WTC11 (cell line): ENCODE measurements around the gene CLDN7. TPM values are rescaled to one million over a fixed set of nuclear protein-coding genes. Genes with fewer than 3 reads are reported as not detected.

Experiments used
- ATAC-seq: fragments of 200-7000 bp; cut with Tn5 transposase; 2 replicates; pipeline ENCODE4 v1.10.0; 2021; ENCODE audit warnings: mild to moderate bottlenecking, moderate library complexity
- CTCF ChIA-PET: fragments of 300-600 bp; sonication (Branson Sonifier 250); formaldehyde crosslinking; loops from one replicate; lab custom pipeline; 2021; ENCODE audit warnings: antibody characterized with exemption; lab: Charles Lee
- POLR2A ChIA-PET: fragments of 350-600 bp; sonication (Branson Sonifier 250); formaldehyde crosslinking; loops from one replicate; lab custom pipeline; 2021; ENCODE audit warnings: antibody characterized with exemption; lab: Charles Lee
- DNase-seq: peaks from one replicate; pipeline ENCODE4 v3.0.0; 2021; ENCODE audit warnings: low spot score
- H3K27ac Mint-ChIP-seq: 2 replicates; pipeline ENCODE4 v1.8.0; 2021; ENCODE audit warnings: mixed read lengths
- H3K27me3 Mint-ChIP-seq: 2 replicates; pipeline ENCODE4 v1.8.0; 2021; ENCODE audit warnings: low read depth, mild to moderate bottlenecking, moderate library complexity, mixed read lengths
- H3K36me3 Mint-ChIP-seq: 2 replicates; pipeline ENCODE4 v1.8.0; 2021; ENCODE audit warnings: mixed read lengths
- H3K4me1 Mint-ChIP-seq: 2 replicates; pipeline ENCODE4 v1.8.0; 2022; ENCODE audit warnings: mixed read lengths
- H3K4me3 Mint-ChIP-seq: 2 replicates; pipeline ENCODE4 v1.8.0; 2021; ENCODE audit warnings: mild to moderate bottlenecking, moderate library complexity, mixed read lengths
- H3K9me3 Mint-ChIP-seq: 2 replicates; pipeline ENCODE4 v1.8.0; 2021; ENCODE audit warnings: mixed read lengths
- ETV6 ChIP-seq: sonication (generic); formaldehyde crosslinking; IDR thresholded peaks from 2 replicates; pipeline ENCODE4 v1.8.1; 2022; ENCODE audit warnings: mild to moderate bottlenecking, missing genetic modification reagents
- JAZF1 ChIP-seq: fragments of 250-450 bp; sonication (Bioruptor Pico); IDR thresholded peaks from 2 replicates; pipeline ENCODE4 v1.9.0; 2021; ENCODE audit warnings: moderate library complexity, mild to moderate bottlenecking, inconsistent platforms
- NFYB ChIP-seq: sonication (generic); formaldehyde crosslinking; conservative IDR thresholded peaks from 2 replicates; pipeline ENCODE4 v1.8.0; 2022; ENCODE audit warnings: low read depth, missing genetic modification reagents
- NR2C2 ChIP-seq: sonication (generic); formaldehyde crosslinking; IDR thresholded peaks from 2 replicates; pipeline ENCODE4 v1.8.0; 2022; ENCODE audit warnings: mild to moderate bottlenecking, missing genetic modification reagents
- PRRX2 ChIP-seq: fragments of 250-450 bp; sonication (Bioruptor Pico); IDR thresholded peaks from 2 replicates; pipeline ENCODE4 v1.8.0; 2021; ENCODE audit warnings: mild to moderate bottlenecking
- SMAD3 ChIP-seq: sonication (generic); formaldehyde crosslinking; IDR thresholded peaks from 2 replicates; pipeline ENCODE4 v1.8.0; 2022; ENCODE audit warnings: missing genetic modification reagents, mild to moderate bottlenecking, borderline replicate concordance
- SOX15 ChIP-seq: fragments of 250-450 bp; sonication (Bioruptor Pico); IDR thresholded peaks from 2 replicates; pipeline ENCODE4 v1.9.0; 2021; ENCODE audit warnings: mild to moderate bottlenecking
- SP1 ChIP-seq: sonication (generic); formaldehyde crosslinking; conservative IDR thresholded peaks from 2 replicates; pipeline ENCODE4 v1.8.1; 2022; ENCODE audit warnings: missing genetic modification reagents
- TCF7 ChIP-seq: sonication (generic); formaldehyde crosslinking; IDR thresholded peaks from 2 replicates; pipeline ENCODE4 v1.8.0; 2022; ENCODE audit warnings: mild to moderate bottlenecking, low read depth, missing genetic modification reagents, moderate library complexity
- ZNF219 ChIP-seq: sonication (generic); formaldehyde crosslinking; IDR thresholded peaks from 2 replicates; pipeline ENCODE4 v1.8.0; 2023; ENCODE audit warnings: missing genetic modification reagents, mild to moderate bottlenecking, borderline replicate concordance
- microRNA-seq: library from miRNA; unstranded; fragments of <30 nt; microRNA quantifications from one replicate; pipeline ENCODE4 v1.2.0, GENCODE V29; 2022; ENCODE audit warnings: borderline number of aligned reads
- total RNA-seq: library from RNA; stranded (reverse); gene quantifications from 3 replicates; pipeline ENCODE4 v1.2.3, GENCODE V29; 2021
- TF ChIP-seq, protein P1 (sequence below): sonication (generic); formaldehyde crosslinking; IDR thresholded peaks from 2 replicates; pipeline ENCODE4 v1.8.1; 2023; ENCODE audit warnings: mild to moderate bottlenecking, missing genetic modification reagents, moderate library complexity
- TF ChIP-seq, protein P2 (sequence below): fragments of 200-600 bp; IDR thresholded peaks from 2 replicates; pipeline ENCODE4 v1.8.0; 2022; ENCODE audit warnings: antibody characterized with exemption
- TF ChIP-seq, protein P3 (sequence below): sonication (generic); formaldehyde crosslinking; IDR thresholded peaks from 2 replicates; pipeline ENCODE4 v1.8.0; 2023; ENCODE audit warnings: mild to moderate bottlenecking, missing genetic modification reagents
- TF ChIP-seq, protein P4 (sequence below): fragments of 250-450 bp; sonication (Bioruptor Pico); conservative IDR thresholded peaks from 2 replicates; pipeline ENCODE4 v1.9.0; 2021; ENCODE audit warnings: mild to moderate bottlenecking
- TF ChIP-seq, protein P5 (sequence below): fragments of 250-450 bp; sonication (Bioruptor Pico); IDR thresholded peaks from 2 replicates; pipeline ENCODE4 v1.9.0; 2021; ENCODE audit warnings: moderate library complexity, mild to moderate bottlenecking, inconsistent platforms, borderline replicate concordance

CLDN7 gene
- total RNA-seq, 1 experiment from 2014 or later, result 136 TPM

DNA sequence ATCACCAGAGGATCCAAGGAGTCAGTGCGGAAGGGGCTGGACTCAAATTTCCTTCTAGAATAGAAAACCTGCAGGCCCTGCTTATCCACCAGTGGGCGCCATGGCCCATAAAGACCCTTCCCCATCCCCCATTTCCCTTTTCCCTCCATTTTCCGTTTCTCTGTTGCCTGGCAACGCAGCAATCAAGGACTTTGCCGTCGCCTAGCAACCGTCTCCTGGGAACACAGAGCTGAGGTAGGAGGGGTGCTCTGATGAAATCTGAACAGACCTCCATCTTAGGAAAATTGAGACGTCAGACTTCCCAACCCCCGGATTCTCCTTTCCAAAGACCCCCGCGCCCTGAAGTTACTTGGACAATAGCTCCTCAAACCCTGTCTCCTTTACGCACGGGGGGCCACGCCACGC, 48.4 kb downstream of the CLDN7 start:
- Mint-ChIP-seq H3K4me1 (peaks cover 61% of the 10 kb centered on the region), H3K27ac (peak overlapping the region; percentile 93), H3K9me3 (no peaks in the 10 kb centered on the region), H3K27me3 (peaks cover 3% of the 10 kb centered on the region; the same call in 1 of the 2 replicates), H3K4me3 (peak overlapping the region; percentile 86), H3K36me3 (no peaks in the 10 kb centered on the region)
- TF ChIP-seq, protein P1, sequence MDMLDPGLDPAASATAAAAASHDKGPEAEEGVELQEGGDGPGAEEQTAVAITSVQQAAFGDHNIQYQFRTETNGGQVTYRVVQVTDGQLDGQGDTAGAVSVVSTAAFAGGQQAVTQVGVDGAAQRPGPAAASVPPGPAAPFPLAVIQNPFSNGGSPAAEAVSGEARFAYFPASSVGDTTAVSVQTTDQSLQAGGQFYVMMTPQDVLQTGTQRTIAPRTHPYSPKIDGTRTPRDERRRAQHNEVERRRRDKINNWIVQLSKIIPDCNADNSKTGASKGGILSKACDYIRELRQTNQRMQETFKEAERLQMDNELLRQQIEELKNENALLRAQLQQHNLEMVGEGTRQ (CRISPR knock-in tag), result no peak
- TF ChIP-seq SP1 (no peak), ETV6 (peak; percentile 68; the same call in 1 of the 2 replicates)
- TF ChIP-seq, protein P2, sequence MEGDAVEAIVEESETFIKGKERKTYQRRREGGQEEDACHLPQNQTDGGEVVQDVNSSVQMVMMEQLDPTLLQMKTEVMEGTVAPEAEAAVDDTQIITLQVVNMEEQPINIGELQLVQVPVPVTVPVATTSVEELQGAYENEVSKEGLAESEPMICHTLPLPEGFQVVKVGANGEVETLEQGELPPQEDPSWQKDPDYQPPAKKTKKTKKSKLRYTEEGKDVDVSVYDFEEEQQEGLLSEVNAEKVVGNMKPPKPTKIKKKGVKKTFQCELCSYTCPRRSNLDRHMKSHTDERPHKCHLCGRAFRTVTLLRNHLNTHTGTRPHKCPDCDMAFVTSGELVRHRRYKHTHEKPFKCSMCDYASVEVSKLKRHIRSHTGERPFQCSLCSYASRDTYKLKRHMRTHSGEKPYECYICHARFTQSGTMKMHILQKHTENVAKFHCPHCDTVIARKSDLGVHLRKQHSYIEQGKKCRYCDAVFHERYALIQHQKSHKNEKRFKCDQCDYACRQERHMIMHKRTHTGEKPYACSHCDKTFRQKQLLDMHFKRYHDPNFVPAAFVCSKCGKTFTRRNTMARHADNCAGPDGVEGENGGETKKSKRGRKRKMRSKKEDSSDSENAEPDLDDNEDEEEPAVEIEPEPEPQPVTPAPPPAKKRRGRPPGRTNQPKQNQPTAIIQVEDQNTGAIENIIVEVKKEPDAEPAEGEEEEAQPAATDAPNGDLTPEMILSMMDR, result peak; percentile 59
- TF ChIP-seq, protein P3, sequence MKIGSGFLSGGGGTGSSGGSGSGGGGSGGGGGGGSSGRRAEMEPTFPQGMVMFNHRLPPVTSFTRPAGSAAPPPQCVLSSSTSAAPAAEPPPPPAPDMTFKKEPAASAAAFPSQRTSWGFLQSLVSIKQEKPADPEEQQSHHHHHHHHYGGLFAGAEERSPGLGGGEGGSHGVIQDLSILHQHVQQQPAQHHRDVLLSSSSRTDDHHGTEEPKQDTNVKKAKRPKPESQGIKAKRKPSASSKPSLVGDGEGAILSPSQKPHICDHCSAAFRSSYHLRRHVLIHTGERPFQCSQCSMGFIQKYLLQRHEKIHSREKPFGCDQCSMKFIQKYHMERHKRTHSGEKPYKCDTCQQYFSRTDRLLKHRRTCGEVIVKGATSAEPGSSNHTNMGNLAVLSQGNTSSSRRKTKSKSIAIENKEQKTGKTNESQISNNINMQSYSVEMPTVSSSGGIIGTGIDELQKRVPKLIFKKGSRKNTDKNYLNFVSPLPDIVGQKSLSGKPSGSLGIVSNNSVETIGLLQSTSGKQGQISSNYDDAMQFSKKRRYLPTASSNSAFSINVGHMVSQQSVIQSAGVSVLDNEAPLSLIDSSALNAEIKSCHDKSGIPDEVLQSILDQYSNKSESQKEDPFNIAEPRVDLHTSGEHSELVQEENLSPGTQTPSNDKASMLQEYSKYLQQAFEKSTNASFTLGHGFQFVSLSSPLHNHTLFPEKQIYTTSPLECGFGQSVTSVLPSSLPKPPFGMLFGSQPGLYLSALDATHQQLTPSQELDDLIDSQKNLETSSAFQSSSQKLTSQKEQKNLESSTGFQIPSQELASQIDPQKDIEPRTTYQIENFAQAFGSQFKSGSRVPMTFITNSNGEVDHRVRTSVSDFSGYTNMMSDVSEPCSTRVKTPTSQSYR (CRISPR knock-in tag), result peak; percentile 96
- DNase-seq (peak; percentile 97), ATAC-seq (peak; percentile 4)
- ChIA-PET CTCF (interaction anchor here (0.6 to 2.9 kb wide), 44 partner anchors 8 to 644 kb away, joined by 3 to 17 read pairs (median 5); partner anchors contain the start of genes ACAP1, ASGR1, CYB5D1 and DVL2), POLR2A (interaction anchor here (1.0 to 1.1 kb wide), 3 partner anchors 13 to 92 kb away, joined by 3 to 6 read pairs (median 3); no protein-coding TSS in a partner anchor)

DNA sequence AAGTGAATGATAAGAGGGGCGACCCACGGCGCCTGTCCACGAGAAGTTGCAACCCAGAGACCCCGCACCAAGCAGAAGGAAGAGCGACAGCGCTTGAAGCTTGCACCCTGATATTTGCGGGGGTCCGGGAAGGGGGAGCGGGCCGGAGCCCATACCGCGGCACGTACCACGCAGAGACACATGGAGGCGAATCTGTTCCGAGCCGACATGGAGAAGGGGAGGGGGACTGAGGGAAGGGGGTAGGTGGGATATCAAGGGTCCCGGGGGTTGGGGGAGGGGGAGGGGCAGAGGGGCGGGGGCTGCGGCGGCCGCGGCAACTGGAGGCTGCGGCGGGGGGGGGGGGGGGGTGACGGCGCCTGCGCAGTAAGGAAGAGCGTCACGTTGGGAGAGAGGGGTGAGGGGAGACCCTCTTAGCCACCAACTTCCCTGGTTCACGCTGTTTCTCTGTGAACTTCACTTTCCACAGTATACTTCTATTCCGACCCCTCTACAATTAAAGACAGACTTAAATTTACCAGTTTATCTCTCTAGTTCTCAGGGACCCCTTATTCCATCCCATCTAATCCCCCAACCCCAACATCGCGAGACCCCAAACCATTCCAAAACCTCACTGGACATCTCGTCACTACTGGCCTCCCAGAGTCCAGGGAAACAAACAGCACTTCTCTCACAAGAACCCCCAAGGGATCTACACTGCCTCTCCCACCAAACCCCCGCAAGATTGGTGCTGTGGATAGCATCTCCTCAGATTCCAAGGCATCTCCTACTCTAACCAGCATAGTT, 50.6 kb downstream of the CLDN7 start:
- Mint-ChIP-seq H3K27me3 (no peaks in the 10 kb centered on the region), H3K27ac (peak overlapping the region; percentile 7; the same call in 1 of the 2 replicates), H3K9me3 (no peaks in the 10 kb centered on the region), H3K4me3 (peak overlapping the region; percentile 74), H3K4me1 (peaks cover 61% of the 10 kb centered on the region), H3K36me3 (no peaks in the 10 kb centered on the region)
- DNase-seq (no peak), ATAC-seq (no peak)
- CTCF ChIA-PET, result no interaction called here
- TF ChIP-seq, protein P4, sequence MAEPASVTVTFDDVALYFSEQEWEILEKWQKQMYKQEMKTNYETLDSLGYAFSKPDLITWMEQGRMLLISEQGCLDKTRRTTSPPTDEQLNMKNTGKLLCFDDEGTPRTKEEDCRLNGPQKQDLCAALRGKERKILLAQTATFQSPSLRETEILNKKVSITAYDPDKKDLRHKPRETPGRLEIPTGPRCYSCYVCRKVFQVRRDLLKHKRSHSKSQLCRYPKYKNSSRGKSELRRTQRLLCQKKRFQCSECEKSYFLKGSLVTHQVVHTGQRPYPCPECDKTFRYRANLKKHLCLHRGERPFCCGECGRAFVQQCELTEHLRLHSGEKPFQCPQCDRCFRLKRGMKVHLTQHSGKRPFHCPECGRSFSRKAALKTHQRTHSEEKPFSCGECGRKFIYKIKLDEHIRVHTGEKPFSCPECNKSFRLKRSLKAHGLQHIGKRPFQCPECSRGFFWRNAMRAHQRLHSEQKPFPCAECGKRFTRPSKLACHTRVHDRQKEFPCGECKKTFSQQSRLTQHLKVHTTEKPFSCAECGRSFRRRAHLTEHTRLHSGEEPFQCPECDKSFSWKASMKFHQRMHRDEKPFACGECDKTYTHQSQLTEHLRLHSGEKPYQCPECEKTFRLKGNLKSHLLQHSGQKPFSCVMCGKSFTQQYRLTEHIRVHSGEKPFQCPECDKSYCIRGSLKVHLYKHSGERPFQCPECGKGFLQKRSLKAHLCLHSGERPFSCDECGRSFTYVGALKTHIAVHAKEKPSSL (CRISPR knock-in tag), result no peak
- no peak for TF ChIP-seq JAZF1 (CRISPR knock-in tag)
- no peak for TF ChIP-seq SOX15 (CRISPR knock-in tag)
- no peak for TF ChIP-seq PRRX2 (CRISPR knock-in tag)
- TF ChIP-seq NFYB (CRISPR knock-in tag), result no peak
- TF ChIP-seq TCF7 (CRISPR knock-in tag), result no peak
- TF ChIP-seq NR2C2, result no peak
- TF ChIP-seq, protein P5, sequence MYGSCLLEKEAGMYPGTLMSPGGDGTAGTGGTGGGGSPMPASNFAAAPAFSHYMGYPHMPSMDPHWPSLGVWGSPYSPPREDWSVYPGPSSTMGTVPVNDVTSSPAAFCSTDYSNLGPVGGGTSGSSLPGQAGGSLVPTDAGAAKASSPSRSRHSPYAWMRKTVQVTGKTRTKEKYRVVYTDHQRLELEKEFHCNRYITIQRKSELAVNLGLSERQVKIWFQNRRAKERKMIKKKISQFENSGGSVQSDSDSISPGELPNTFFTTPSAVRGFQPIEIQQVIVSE (CRISPR knock-in tag), result no peak
- no peak for TF ChIP-seq ZNF219 (CRISPR knock-in tag)
- TF ChIP-seq SMAD3, result no peak
- POLR2A ChIA-PET, result no interaction called here

Small RNA genes within 50 kb of the gene (microRNA-seq; reads per million reads assigned to microRNA genes)
- gene MIR324, result 986 reads per million, percentile 88 among the genes with 10 or more reads in this experiment

Other genes starting within 250 kb of the CLDN7 start
- 162 to 173 TPM (median 170 TPM) in 3 replicates for gene RNASEK, start 249.9 kb downstream of the CLDN7 start, total RNA-seq
- 11.4 to 13.5 TPM (median 12.3 TPM) in 3 replicates for gene BCL6B, start 239.4 kb downstream of the CLDN7 start, total RNA-seq
- gene SLC16A13, start 226.5 kb downstream of the CLDN7 start, total RNA-seq, result 5.2 to 7.1 TPM (median 6.9 TPM) in 3 replicates
- 0.48 to 0.62 TPM (median 0.53 TPM) in 3 replicates for gene SLC16A11, start 218.4 kb downstream of the CLDN7 start, total RNA-seq
- gene CLEC10A, start 182.2 kb downstream of the CLDN7 start, total RNA-seq, result 0.18 TPM in 1 of 3 replicates, not detected in the others
- gene ASGR2, start 147.7 kb downstream of the CLDN7 start, total RNA-seq, result 0.13 to 0.30 TPM (median 0.14 TPM) in 3 replicates
- 13.3 to 17.7 TPM (median 15.8 TPM) in 3 replicates for gene ASGR1, start 83.1 kb downstream of the CLDN7 start, total RNA-seq
- 47.1 to 59.7 TPM (median 48.0 TPM) in 3 replicates for gene DLG4, start 42.6 kb downstream of the CLDN7 start, total RNA-seq
- gene ACADVL, start 42.5 kb downstream of the CLDN7 start, total RNA-seq, result 213 to 236 TPM (median 221 TPM) in 3 replicates
- gene DVL2, start 28.0 kb downstream of the CLDN7 start, total RNA-seq, result 57.6 to 67.3 TPM (median 59.8 TPM) in 3 replicates
- gene PHF23, start 23.0 kb downstream of the CLDN7 start, total RNA-seq, result 45.8 to 50.1 TPM (median 49.1 TPM) in 3 replicates
- 228 to 247 TPM (median 238 TPM) in 3 replicates for gene GABARAP, start 20.0 kb downstream of the CLDN7 start, total RNA-seq
- gene CTDNEP1, start 10.7 kb downstream of the CLDN7 start, total RNA-seq, result 120 to 127 TPM (median 126 TPM) in 3 replicates
- gene ELP5, start 10.3 kb downstream of the CLDN7 start, total RNA-seq, result 101 to 103 TPM (median 103 TPM) in 3 replicates
- gene SLC2A4, start 19.2 kb upstream of the CLDN7 start, total RNA-seq, result 5.6 to 6.4 TPM (median 6.2 TPM) in 3 replicates
- gene YBX2, start 32.2 kb upstream of the CLDN7 start, total RNA-seq, result 26.8 to 36.5 TPM (median 35.2 TPM) in 3 replicates
- gene EIF5A, start 45.1 kb upstream of the CLDN7 start, total RNA-seq, result 929 to 1,021 TPM (median 936 TPM) in 3 replicates
- 42.2 to 55.9 TPM (median 44.7 TPM) in 3 replicates for gene GPS2, start 52.9 kb upstream of the CLDN7 start, total RNA-seq
- gene NEURL4, start 66.9 kb upstream of the CLDN7 start, total RNA-seq, result 44.3 to 64.4 TPM (median 50.2 TPM) in 3 replicates
- 58.6 to 63.9 TPM (median 60.6 TPM) in 3 replicates for gene ACAP1, start 74.1 kb upstream of the CLDN7 start, total RNA-seq
- 8.1 to 9.0 TPM (median 8.2 TPM) in 3 replicates for gene KCTD11, start 89.7 kb upstream of the CLDN7 start, total RNA-seq
- gene TMEM95, start 92.7 kb upstream of the CLDN7 start, total RNA-seq, result not detected in 3 replicates
- gene TNK1, start 118.6 kb upstream of the CLDN7 start, total RNA-seq, result 9.3 to 11.8 TPM (median 10.7 TPM) in 3 replicates
- 34.1 to 42.7 TPM (median 37.6 TPM) in 3 replicates for gene PLSCR3, start 132.0 kb upstream of the CLDN7 start, total RNA-seq
- gene TMEM256, start 141.6 kb upstream of the CLDN7 start, total RNA-seq, result 132 to 180 TPM (median 178 TPM) in 3 replicates
- 76.7 to 112 TPM (median 96.9 TPM) in 3 replicates for gene NLGN2, start 145.4 kb upstream of the CLDN7 start, total RNA-seq
- 0.18 to 0.35 TPM in 2 of 3 replicates, not detected in the other for gene SPEM1, start 157.8 kb upstream of the CLDN7 start, total RNA-seq
- 0.13 TPM in 1 of 3 replicates, not detected in the others for gene SPEM2, start 163.1 kb upstream of the CLDN7 start, total RNA-seq
- gene SPEM3, start 166.4 kb upstream of the CLDN7 start, total RNA-seq, result not detected in 3 replicates
- gene TMEM102, start 173.0 kb upstream of the CLDN7 start, total RNA-seq, result 13.5 to 15.3 TPM (median 13.9 TPM) in 3 replicates
- gene FGF11, start 177.0 kb upstream of the CLDN7 start, total RNA-seq, result 19.8 to 29.1 TPM (median 28.0 TPM) in 3 replicates
- 16.0 to 21.5 TPM (median 20.8 TPM) in 3 replicates for gene CHRNB1, start 182.6 kb upstream of the CLDN7 start, total RNA-seq
- gene ZBTB4, start 217.2 kb upstream of the CLDN7 start, total RNA-seq, result 14.6 to 17.0 TPM (median 16.2 TPM) in 3 replicates
- gene SLC35G6, start 219.0 kb upstream of the CLDN7 start, total RNA-seq, result 0.16 to 0.26 TPM (median 0.18 TPM) in 3 replicates
- gene POLR2A, start 221.9 kb upstream of the CLDN7 start, total RNA-seq, result 166 to 170 TPM (median 170 TPM) in 3 replicates